ENCODE results near the gene SUMF2.

- TF ChIP-seq CTCF (IDR thresholded peaks at IDR 0.05), result no peak
- TF ChIP-seq EP300 (IDR thresholded peaks at IDR 0.05), result no peak
- TF ChIP-seq POLR2A (IDR thresholded peaks at IDR 0.05), result no peak
- no peak for TF ChIP-seq POLR2AphosphoS5 (IDR thresholded peaks at IDR 0.05)
Observed at GRCh38 chr7:56105508-56105907, 41.4 kb downstream of the SUMF2 start.

Data from suprapubic skin (tissue), 4 donors.